GDM1 (cell line): ENCODE measurements around the gene KLK3.
"Not testable (repeated sequence)": the region's sequence is repeated elsewhere in the genome, so short reads cannot be mapped to it uniquely, and the experiment has no call there.

Experiments used
- DNase-seq: peaks from one replicate; lab custom pipeline; 2025; lab: John Stamatoyannopoulos, UW

KLK3 gene

DNA sequence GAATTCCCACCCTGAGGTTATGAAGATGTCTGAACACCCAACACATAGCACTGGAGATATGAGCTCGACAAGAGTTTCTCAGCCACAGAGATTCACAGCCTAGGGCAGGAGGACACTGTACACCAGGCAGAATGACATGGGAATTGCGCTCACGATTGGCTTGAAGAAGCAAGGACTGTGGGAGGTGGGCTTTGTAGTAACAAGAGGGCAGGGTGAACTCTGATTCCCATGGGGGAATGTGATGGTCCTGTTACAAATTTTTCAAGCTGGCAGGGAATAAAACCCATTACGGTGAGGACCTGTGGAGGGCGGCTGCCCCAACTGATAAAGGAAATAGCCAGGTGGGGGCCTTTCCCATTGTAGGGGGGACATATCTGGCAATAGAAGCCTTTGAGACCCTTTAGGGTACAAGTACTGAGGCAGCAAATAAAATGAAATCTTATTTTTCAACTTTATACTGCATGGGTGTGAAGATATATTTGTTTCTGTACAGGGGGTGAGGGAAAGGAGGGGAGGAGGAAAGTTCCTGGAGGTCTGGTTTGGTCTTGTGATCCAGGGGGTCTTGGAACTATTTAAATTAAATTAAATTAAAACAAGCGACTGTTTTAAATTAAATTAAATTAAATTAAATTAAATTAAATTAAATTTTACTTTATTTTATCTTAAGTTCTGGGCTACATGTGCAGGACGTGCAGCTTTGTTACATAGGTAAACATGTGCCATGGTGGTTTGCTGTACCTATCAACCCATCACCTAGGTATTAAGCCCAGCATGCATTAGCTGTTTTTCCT lies 7.0 kb downstream of the KLK3 start:
- DNase-seq = no peak

DNA sequence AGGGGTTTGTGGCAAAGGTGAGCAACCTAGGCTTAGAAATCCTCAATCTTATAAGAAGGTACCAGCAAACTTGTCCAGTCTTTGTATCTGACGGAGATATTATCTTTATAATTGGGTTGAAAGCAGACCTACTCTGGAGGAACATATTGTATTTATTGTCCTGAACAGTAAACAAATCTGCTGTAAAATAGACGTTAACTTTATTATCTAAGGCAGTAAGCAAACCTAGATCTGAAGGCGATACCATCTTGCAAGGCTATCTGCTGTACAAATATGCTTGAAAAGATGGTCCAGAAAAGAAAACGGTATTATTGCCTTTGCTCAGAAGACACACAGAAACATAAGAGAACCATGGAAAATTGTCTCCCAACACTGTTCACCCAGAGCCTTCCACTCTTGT lies 14.8 kb downstream of the KLK3 start:
- no peak for DNase-seq

DNA sequence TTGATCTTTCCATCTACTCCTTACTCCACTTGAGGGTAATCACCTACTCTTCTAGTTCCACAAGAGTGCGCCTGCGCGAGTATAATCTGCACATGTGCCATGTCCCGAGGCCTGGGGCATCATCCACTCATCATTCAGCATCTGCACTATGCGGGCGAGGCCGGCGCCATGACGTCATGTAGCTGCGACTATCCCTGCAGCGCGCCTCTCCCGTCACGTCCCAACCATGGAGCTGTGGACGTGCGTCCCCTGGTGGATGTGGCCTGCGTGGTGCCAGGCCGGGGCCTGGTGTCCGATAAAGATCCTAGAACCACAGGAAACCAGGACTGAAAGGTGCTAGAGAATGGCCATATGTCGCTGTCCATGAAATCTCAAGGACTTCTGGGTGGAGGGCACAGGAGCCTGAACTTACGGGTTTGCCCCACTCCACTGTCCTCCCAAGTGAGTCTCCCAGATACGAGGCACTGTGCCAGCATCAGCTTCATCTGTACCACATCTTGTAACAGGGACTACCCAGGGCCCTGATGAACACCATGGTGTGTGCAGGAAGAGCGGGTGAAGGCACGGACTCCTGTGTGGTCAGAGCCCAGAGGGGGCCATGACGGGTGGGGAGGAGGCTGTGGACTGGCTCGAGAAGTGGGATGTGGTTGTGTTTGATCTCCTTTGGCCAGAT lies 15.8 kb downstream of the KLK3 start:
- DNase-seq = no peak

DNA sequence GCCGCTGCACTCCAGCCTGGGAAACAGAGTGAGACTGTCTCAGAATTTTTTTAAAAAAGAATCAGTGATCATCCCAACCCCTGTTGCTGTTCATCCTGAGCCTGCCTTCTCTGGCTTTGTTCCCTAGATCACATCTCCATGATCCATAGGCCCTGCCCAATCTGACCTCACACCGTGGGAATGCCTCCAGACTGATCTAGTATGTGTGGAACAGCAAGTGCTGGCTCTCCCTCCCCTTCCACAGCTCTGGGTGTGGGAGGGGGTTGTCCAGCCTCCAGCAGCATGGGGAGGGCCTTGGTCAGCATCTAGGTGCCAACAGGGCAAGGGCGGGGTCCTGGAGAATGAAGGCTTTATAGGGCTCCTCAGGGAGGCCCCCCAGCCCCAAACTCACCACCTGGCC lies 18.3 kb downstream of the KLK3 start, which contains the start of gene KLK2:
Gene KLK2, plus strand, starts transcription at position 384 of the 400 bp plus-strand sequence. CDS start 35 bp downstream, outside the sequence.
- DNase-seq = no peak

DNA sequence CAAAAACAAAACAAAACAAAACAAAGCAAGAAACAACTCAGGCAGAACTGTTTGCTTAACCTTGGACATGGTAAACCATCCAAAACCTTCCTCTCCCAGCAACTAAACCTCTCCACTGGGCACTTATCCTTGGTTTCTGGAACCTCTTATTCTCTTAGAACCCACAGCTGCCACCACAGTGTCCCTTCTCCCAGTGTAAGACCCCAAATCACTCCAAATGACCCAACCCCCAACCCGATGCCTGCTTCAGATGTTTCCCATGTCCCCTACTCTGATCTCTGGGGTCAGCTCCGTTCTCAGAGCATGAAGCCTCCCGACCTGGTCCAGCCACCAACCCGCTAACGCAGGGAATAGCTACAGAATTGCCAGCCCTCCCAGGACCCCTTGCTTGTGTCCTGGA lies 19.5 kb downstream of the KLK3 start:
- no peak for DNase-seq

DNA sequence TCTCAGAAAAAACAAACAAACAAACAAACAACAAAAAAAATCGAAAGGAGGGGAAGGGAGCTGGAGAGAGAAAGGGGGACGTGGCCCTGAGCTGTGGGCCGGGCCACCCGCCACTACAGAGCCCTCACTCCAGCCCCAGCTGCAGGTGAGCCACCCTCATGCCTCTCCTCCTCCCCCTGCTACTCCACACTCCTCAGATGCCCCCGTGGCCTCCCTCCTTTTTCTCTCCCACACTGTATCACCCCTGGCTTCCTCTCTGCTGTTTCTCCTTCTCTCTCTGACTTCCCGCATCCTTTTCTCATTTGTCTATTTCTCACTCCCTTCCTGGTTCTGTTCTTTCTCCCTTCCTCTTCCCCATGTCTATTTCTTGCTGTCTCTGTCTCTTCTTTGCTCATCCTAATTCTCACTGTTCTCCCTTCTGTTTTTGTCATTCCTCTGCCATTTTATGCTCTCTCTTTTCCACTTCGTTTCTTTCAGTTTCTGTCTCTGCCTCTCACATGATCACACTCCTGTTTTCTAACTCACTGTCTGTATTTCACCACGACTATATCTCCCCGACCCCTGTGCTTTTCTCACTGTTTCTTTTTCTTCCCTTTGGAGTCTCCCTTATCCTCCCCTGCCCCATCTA lies 21.2 kb downstream of the KLK3 start:
- DNase-seq = no peak

DNA sequence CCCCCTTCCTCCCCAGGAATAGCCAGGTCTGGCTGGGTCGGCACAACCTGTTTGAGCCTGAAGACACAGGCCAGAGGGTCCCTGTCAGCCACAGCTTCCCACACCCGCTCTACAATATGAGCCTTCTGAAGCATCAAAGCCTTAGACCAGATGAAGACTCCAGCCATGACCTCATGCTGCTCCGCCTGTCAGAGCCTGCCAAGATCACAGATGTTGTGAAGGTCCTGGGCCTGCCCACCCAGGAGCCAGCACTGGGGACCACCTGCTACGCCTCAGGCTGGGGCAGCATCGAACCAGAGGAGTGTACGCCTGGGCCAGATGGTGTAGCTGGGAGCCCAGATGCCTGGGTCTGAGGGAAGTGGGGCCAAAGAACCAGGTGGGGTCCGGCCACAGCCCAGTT lies 21.7 kb downstream of the KLK3 start:
- DNase-seq = no peak

DNA sequence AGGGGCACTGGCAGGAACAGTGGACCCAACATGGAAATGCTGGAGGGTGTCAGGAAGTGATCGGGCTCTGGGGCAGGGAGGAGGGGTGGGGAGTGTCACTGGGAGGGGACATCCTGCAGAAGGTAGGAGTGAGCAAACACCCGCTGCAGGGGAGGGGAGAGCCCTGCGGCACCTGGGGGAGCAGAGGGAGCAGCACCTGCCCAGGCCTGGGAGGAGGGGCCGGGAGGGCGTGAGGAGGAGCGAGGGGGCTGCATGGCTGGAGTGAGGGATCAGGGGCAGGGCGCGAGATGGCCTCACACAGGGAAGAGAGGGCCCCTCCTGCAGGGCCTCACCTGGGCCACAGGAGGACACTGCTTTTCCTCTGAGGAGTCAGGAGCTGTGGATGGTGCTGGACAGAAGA lies 22.6 kb downstream of the KLK3 start:
- DNase-seq = no peak

DNA sequence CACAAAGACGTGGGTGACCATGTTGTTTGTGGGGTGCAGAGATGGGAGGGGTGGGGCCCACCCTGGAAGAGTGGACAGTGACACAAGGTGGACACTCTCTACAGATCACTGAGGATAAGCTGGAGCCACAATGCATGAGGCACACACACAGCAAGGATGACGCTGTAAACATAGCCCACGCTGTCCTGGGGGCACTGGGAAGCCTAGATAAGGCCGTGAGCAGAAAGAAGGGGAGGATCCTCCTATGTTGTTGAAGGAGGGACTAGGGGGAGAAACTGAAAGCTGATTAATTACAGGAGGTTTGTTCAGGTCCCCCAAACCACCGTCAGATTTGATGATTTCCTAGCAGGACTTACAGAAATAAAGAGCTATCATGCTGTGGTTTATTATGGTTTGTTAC lies 24.1 kb downstream of the KLK3 start:
- DNase-seq = no peak

DNA sequence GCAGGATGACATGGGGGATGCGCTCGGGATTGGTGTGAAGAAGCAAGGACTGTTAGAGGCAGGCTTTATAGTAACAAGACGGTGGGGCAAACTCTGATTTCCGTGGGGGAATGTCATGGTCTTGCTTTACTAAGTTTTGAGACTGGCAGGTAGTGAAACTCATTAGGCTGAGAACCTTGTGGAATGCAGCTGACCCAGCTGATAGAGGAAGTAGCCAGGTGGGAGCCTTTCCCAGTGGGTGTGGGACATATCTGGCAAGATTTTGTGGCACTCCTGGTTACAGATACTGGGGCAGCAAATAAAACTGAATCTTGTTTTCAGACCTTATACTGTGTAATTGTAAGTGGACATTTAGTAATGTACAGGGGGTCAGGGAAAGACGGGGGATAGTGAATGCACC lies 25.5 kb downstream of the KLK3 start:
- DNase-seq = no peak

DNA sequence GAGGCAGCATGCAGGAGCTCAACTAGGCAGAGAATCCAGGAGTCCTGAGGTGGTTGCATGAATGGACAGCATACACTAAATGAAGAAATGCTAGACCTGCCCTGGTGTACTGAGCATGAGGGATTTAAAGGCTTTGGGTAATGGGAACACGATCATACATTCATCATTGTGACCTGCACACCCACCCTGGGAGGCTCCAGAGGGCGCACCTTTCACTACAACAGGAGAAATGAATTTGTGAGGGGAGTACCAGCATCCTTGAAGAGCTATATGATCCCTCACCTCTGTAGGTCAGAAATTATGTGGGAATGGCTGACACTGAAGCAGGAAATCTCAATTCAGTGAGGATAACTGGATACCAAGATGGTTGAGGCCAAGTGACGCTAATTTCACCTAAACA lies 27.5 kb downstream of the KLK3 start:
- no peak for DNase-seq

DNA sequence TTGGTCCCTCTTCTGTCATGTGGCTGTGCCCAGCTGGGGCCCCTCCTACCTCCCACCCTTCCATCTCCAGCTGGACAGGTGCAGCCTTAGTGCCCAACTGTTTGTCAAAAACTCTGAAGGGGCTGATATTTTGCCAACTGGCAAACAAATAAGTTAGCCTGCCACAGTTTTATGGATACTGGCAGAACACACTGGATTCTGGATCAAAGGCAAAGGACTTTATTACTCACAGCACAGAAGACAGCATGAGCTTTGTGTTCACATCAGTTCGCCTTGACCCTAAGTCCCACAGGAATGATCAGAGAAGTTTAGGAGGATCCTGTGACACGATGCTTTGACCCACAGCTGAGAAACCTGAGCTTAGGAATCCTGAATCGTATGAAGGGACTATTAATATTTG lies 34.9 kb downstream of the KLK3 start:
- DNase-seq = no peak

DNA sequence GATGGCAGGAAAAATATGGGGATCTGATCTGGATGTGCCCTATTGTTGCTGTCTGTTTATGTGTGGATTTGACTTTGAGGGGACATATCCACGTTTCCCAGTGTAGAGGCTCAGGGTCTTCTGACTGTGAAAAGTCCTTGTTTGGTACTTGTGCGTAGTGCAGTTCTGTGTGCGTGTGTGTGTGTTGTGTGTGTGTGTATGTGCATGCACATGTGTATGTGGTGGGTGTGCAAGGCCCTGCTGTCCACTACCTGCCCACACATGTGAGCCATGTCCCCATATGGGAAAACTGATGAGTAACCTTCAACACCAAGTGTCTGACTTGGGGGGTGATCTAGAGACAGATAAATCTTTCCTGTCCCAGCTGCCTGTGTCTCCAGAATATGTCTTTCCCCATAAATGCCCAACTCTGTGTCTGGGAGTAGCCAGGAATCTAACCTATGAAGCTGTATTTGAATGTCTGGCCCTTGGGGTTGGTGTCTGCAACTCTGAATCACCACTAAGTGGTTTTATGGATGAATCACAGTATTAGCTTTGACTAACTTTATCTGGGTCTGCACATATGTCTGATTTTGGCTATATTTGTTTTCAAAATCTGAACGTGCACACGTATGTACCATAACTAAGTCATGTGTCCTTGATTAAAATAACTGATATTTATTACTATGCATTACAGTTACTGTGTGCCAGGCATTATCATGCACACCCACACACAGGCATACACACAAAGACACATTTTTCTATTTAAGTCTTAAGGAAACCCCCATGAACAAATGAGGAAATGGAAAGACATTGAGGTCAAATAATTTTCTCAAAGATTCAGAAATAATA lies 35.9 kb downstream of the KLK3 start:
- no peak for DNase-seq

DNA sequence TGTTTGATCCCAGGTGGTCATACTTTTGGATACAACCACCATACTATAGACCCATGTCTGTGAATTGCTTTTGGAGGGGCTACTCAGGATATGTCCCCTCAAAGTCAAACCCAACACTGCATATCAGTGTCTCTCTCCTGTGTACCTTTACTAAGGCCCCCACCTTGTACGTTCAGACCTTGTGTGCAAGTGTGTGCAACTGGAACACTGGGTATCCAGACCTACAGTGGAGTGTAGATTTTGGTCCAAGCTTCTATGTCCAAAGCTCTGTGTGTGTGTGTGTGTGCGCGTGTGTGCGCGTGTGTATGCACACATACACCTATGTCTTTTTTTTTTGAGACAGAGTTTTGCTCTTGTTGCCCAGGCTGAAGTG lies 36.5 kb downstream of the KLK3 start:
- no peak for DNase-seq

DNA sequence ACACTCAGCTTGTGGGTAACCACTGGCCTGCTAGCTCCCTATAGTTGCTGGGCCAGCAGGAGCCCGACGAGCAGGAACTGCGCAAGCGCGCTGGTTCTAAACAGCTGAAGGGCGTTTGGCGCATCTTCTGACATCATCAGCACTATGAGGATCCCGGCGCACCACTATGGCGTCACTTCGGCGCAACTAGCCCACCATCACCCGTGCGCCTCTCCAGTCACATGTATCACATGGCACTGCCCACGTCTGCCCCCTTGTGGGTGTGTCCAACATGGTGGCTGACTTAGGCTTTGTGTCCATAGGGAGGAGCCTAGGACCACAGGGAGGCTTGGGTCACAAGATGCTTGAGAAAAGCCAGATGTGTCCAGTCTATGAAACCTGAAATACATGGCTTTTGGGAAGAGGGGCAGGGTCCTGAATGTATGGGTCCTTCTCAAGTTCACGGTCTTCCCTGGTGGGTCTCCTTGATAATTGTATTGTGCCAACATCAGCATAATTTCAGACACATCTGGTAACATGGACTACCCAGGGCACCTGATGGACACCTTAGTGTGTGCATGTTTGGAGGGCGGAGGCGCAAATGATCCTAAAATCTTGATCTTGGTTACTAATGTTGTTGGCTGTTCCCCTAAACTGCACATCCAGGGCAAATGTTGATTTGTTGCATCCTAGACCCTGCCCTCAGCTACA lies 38.5 kb downstream of the KLK3 start:
- no peak for DNase-seq

DNA sequence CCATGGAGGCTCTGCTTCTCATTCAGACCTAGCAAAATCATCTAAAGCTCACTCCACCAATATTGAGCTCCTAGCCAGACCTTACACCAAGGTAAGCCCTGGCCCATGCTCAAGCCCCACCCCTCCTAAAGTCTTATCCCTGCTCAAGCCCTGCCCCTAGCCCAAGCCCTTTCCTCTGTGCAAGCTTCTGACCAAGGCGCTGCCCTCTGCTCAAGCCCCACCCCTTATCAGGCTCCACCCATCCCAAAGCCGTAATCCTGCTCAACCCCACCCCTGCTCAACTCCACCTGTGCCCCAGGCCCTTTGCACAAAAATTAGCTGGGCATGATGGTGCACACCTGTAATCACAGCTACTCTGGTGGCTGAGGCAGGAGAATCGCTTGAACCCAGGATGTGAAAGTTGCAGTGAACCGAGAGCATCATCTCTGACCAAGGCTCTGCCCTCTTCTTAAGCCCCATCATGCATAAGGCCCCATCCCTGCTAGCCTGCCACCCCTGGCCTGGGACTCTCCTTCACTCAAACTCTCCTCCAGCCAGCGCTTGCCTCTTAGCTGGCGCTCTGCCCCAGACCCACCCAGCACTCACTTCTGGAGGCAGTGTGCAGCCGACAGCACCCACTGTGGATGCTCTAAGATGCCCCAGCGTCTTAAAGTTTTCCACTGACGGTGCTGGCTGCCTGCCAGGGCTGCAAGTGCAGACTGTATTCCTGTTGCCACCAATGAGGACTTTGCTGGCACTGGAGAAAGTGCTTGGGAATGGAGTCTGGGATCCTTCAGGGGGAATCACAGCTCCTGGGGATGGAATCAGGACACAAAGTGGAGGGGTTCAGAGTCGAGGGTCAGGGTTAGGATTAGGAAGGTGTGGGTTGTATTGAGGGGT lies 40.0 kb downstream of the KLK3 start:
- DNase-seq = no peak

DNA sequence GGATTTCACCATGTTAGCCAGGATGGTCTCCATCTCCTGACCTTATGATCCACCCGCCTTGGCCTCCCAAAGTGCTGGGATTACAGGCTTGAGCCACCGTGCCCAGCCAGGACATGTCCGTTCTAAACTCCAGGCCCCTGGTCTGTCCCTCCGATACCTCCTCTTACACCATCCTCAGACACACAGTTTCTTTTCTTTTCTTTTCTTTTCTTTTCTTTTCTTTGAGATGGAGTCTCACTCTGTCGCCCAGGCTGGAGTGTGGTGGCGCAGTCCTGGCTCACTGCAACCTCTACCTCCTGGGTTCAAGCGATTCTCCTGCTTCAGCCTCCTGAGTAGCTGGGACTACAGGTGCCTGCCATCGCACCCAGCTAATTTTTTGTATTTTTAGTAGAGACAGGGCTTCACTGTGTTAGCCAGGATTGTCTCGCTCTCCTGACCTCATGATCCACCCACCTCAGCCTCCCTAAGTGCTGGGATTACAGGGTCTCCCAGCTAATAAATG lies 41.4 kb downstream of the KLK3 start:
- not testable (repeated sequence) for DNase-seq

DNA sequence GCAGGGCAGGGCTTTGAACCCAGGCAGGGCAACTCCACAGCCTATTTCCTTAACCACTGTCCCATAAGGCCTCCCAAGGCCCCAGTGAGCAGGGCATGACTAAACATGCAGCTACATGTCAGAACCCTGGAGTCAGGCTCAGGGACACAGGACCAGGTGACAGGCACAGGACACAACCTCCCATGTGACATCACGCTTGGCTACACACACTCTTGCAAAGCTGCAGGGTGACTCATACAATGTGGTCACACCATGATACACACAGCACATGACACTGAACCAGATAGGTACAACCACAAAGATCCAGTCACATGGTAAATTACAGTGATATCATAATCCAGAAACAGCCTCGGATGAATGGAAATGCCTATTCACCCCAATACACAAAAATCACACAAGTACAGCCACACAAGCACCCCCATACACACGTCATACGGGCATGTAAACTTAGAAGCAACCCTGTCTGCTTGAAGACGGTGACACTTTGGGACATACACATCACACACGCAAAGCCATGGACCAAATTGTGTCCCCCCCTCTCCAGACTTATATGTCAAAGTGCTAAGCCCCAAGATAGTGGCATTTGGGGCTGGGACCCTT lies 42.0 kb downstream of the KLK3 start:
- peak; percentile 17 for DNase-seq

DNA sequence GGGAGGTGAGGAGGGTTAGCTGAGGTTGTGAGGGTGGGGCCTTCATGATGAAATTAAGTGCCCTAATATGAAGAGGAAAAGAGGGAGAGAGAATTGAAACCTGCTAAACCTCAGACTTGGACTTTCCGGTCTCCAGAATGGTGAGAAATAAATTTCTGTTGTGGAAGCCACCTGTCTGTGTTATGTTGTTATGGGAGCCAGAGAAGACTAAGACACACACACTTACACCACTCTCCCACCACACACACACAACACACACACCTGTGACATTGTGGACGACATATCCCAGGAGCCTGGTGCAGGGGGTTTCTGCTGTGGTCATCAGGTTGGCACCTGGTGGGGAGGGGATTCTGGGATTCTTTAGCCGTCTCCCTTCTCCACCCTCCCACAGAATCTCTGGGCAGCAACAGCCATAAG lies 42.5 kb downstream of the KLK3 start:
- DNase-seq = no peak

DNA sequence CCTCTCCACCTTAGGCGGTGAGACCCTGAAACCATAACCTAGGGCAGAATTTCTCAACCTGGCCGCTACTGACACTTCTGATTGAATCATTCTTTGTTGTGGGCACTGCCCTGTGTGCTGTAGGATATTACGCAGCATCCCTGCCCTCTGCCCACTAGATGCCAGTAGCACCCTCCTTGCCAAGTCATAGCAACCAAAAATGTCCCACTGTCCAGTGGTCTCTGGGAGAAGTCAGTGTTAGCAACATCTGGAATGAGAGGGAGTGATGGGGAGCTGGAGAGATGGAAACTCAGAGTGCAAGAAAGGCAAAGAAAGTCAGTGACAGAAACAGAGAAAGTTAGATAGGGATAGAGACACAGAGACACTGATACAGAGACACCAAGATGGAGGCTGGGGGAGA lies 42.9 kb downstream of the KLK3 start:
- DNase-seq = no peak
